ENCODE results near the gene PANX1.

Gene PANX1

GRCh38 chr11:94186342-94187203, 57.9 kb downstream of the PANX1 start:
- DNase-seq = no peak

GRCh38 chr11:94193288-94193687, 64.6 kb downstream of the PANX1 start:
- no peak for DNase-seq

DNA sequence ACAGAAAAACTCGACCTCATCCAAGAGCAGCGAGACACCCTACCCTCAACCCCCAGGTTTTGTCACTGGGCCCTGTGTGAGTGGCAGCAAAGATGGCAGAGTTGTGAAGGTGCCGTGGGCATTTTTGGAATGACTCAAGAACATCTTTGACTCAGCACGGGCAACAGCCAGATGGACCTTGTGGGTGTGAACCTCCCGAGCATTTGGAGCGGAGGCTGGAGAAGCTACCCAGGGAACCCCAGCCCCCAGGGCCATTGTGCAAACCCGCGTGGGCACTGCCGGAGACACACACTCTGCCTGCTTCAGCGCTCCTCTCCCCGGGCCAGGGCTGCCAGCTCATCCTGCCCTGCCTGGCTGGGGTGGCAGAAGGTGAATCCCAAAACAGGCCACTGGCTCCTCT, 66.1 kb downstream of the PANX1 start:
- DNase-seq = no peak

- no peak for DNase-seq
Measured at GRCh38 chr11:94196363-94196762, 67.7 kb downstream of the PANX1 start.

- no peak for DNase-seq
Measured at GRCh38 chr11:94198718-94199117, 70.1 kb downstream of the PANX1 start.

DNA sequence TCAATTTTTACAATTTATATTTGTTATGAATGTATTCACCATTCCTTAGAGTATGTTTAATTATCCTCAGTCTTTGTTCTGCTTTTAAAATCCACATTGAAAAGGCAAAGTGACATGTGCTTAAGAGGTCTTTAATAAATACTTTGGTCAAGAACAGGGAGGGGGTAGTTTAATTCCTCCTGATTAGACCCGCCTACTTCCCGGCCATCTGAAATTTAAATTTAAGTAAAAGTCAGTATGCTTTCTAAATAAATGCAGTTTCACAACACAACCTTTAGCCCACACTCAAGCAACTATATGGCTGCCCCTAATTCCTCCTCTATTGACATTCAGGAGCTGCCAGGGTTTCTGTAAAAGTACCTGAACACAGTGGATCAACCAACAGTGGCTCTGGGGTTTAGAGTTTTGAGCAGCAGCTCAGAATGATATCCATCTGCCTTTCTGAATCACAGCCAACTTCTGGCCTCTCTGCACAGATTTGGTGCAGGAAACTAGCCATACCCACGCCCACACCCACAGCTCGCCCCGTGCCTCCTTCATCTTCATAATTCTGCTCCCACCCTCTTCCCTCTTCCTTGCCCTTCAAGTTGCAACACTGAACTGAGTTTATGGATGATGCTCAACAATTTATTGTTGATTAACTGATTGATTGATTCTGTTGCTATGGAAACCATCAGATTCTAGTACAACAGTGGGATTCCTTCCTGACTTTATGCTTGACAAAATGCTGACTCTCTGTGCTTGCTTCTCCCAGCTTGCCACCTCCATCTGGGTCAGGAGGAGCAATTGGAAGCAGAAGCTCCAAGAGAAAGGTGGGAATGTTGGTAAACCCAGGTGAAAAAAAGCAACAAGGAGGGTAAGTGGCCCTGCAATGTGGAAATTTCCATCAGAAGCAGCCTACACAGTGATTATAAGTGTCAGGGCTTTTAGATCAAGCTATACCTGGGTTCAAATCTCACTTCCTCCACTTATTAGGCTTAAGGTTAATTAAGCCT, 70.8 kb downstream of the PANX1 start:
- no peak for DNase-seq

DNA sequence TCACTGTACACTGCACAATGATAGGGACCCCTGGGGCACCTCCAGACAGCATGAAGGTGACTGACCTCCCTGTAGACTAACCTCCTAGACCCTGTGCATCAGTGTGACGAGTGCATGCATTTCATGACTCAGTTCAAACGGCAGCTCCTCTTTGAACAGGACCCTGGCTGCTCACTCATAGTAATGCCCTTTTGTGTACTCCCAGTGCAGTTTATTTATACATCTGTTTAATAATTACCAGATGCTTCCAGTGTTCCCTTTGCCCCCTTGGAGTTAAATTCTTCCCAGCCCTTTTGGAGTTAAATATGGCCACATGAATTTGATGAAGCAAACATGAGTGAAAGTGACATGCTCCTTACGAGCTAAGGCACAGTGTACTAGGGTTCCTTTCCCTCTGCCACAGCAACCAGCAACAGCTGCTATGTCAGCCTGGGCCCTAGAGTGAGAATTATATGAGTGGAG, 72.4 kb downstream of the PANX1 start:
- no peak for DNase-seq

DNA sequence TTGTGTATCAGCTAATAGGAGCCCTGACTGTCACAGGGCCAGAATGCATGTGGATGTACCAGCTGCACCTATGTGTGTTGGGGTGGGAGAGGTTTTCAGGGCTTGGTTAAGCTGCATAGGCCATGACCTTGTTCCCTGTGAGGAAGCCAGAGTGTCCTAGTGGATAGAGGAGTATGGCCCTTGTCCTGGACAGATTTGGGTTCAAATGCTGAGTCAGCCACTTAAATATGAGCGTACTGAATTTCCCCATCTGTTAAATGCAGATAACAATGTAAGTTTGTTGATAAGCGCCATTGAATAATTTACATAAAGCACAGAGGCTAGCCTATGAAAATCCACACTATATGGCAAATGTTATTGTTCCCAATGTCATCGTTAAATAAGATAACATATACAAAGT, 74.4 kb downstream of the PANX1 start:
- DNase-seq = no peak

DNA sequence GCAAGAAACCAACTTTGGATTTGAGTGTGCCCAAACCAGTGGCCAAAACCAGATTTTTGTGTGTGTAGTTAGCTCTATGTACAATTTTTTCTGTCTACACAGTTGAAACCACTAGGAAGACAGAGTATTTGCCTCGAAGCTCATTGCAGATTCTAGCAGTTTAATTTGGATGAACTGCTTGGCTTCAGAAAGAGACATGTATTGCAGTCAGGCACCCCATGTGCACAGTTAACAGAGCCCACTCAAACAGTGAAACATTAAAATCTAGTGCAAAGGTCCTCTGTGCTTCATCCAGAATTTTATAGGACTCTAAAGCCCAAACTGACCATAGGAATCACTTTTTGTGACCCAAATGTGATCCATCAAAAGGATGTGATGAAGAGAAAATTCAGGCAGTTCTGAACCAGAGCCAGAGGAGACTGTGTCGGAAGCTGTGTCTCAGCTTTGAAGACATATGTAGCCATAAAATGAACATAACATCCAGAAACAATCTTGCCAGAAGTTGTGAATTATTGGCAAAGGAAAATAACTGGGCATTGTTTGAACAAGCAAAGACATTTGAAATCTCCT, 82.7 kb downstream of the PANX1 start:
- DNase-seq = no peak

GRCh38 chr11:94212898-94213297, 84.3 kb downstream of the PANX1 start:
- no peak for DNase-seq

DNA sequence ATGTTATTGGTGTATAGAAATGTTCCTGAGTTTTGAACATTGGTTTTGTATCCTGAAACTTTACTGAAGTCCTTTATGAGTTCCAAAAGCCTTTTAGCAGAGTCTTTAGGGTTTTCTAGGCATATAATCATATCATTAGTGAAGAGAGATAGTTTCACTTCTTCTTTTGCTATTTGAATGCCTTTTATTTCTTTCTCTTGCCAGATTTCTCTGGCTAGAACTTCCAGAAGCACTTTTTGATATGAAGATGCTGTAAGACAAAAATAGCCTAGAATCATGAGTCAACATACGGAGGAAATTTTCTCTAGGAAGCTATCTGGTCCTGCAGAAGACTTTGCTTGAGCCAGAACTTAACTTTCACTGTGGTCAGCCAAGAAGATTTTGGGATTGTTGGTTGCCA, 89.1 kb downstream of the PANX1 start:
- DNase-seq = no peak

GRCh38 chr11:94218372-94218771, 89.7 kb downstream of the PANX1 start:
- DNase-seq = no peak

DNA sequence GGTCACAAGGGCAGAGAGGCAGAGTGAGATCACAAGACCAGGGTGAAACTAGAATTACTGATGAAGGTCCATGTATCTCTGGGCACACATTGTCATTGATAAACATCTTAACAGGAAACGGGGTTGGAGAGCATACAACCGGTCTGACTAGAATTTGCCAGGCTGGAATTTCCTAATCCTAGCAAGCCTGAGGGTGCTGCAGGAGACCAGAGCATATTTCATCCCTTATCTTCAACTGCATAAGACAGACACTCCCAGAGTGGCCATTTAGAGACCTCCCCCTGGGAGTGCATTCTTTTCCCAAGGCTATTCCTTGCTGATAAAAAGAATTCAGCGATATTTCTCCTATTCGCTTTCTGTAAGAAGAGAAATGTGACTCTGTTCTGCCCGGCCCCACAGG, 91.1 kb downstream of the PANX1 start:
- no peak for DNase-seq

- DNase-seq = no peak
Measured at GRCh38 chr11:94224078-94224477, 95.4 kb downstream of the PANX1 start.

All from stimulated activated CD4-positive, alpha-beta T cell treated with anti-CD3 and anti-CD28 coated beads, Interleukin-4, amount 100 ng/mL, for 1 hour (primary cell).